Measurements from ENCODE around the gene WFDC1.

Gene WFDC1

DNA sequence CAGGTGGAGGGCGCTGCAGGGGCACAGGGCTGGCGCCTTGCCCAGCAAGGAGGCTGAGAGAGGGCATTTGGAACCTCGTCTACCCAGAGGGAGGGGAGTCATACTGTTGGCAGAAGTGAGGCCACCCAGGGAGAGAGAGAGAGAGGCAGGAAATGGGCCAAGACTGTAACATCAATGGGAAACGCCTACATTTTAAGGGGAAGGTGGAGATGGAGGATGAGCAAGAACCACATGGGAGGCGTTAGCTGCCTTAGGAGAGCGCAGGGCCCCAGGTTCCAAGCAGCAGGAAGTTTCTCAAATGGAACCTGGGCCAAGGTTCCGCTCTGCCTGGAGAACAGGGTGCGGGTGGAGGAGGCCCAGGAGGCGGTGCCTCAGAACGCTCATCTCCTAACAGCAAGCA is 2.7 kb upstream of the WFDC1 start:
- H3K4me1 ChIP-seq (ENCODE audit: insufficient read depth, insufficient read length), result peaks cover 26% of the 10 kb centered on the region
- no peak for DNase-seq (ENCODE audit: low read depth, low spot score)
- no peaks in the 10 kb centered on the region for H3K36me3 ChIP-seq (ENCODE audit: insufficient read depth, insufficient read length, low read length)

DNA sequence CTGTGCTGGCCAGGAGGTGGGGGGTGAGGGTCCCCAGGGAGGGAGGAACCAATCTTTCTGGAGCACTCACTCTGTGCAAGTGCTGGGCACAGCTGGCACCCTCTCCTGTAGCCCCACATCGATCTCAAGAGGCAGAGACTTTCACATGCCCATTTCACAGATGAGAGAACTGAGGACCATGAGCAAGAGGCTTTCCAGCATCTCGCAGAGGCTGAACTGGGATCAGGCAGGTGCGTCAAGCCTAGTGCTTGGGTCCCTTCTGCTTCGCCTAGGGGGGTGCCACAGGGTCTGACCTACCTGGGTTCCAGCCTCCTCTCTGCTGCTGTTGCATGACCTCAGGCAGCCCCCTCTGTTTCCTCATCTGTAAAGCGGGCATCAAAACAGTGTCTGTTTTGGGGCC is 1.3 kb upstream of the WFDC1 start:
- Histone ChIP-seq H3K27me3 (ENCODE audit: insufficient read depth, insufficient read length) (peaks cover 10% of the 10 kb centered on the region), H3K4me3 (ENCODE audit: insufficient read length, low read depth) (no peak overlapping the region), H3K4me1 (ENCODE audit: insufficient read depth, insufficient read length) (peaks cover 26% of the 10 kb centered on the region), H3K36me3 (ENCODE audit: insufficient read depth, insufficient read length, low read length) (no peaks in the 10 kb centered on the region), H3K9me3 (ENCODE audit: insufficient read depth, low read length) (no peaks in the 10 kb centered on the region), H3K9ac (ENCODE audit: insufficient read length, low read depth) (no peak overlapping the region)
- DNase-seq (ENCODE audit: low read depth, low spot score), result no peak
- TF ChIP-seq SUZ12 (IDR thresholded peaks at IDR 0.05; ENCODE audit: extremely low read depth, insufficient read depth, insufficient read length), result no peak
- no peak for TF ChIP-seq ZNF274 (IDR thresholded peaks at IDR 0.05; ENCODE audit: low read depth, low read length)
- no peak for TF ChIP-seq YY1 (IDR thresholded peaks at IDR 0.05; ENCODE audit: insufficient read depth, insufficient read length)

More for the DNA sequence above, 2.7 kb upstream of the WFDC1 start:
- Histone ChIP-seq H3K9me3 (ENCODE audit: insufficient read depth, low read length) (no peaks in the 10 kb centered on the region), H3K27me3 (ENCODE audit: insufficient read depth, insufficient read length) (peaks cover 10% of the 10 kb centered on the region), H3K4me3 (ENCODE audit: insufficient read length, low read depth) (no peak overlapping the region), H3K9ac (ENCODE audit: insufficient read length, low read depth) (no peak overlapping the region)
- TF ChIP-seq ZNF274 (IDR thresholded peaks at IDR 0.05; ENCODE audit: low read depth, low read length) (no peak), SUZ12 (IDR thresholded peaks at IDR 0.05; ENCODE audit: extremely low read depth, insufficient read depth, insufficient read length) (no peak), YY1 (IDR thresholded peaks at IDR 0.05; ENCODE audit: insufficient read depth, insufficient read length) (no peak)

DNA sequence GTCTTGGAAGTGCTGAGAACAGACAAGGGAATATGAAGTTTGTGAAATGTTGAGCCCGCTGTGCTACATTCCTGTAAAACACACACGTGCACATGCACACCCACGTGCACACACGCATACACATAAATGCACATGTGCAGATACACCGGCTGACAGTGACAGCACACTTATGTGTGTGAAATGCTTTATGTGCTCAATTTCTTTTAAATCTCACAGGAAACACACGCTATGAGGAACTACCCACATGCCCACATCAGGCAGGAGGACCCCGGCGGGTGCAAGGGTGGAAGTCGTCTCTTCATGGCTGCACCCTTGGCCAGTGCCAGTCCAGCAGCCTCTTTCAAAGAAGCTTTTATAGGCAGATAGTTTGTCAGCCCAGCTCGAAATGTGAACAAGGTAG is 561 bp upstream of the WFDC1 start:
- DNase-seq (ENCODE audit: low read depth, low spot score), result no peak
- H3K27me3 ChIP-seq (ENCODE audit: insufficient read depth, insufficient read length), result peaks cover 10% of the 10 kb centered on the region
- H3K4me1 ChIP-seq (ENCODE audit: insufficient read depth, insufficient read length), result peaks cover 26% of the 10 kb centered on the region
- peak overlapping the region; percentile 25 for H3K9ac ChIP-seq (ENCODE audit: insufficient read length, low read depth)
- H3K9me3 ChIP-seq (ENCODE audit: insufficient read depth, low read length), result no peaks in the 10 kb centered on the region
- H3K36me3 ChIP-seq (ENCODE audit: insufficient read depth, insufficient read length, low read length), result no peaks in the 10 kb centered on the region
- TF ChIP-seq YY1 (IDR thresholded peaks at IDR 0.05; ENCODE audit: insufficient read depth, insufficient read length) (no peak), SUZ12 (IDR thresholded peaks at IDR 0.05; ENCODE audit: extremely low read depth, insufficient read depth, insufficient read length) (no peak), ZNF274 (IDR thresholded peaks at IDR 0.05; ENCODE audit: low read depth, low read length) (no peak)
- H3K4me3 ChIP-seq (ENCODE audit: insufficient read length, low read depth), result no peak overlapping the region

DNA sequence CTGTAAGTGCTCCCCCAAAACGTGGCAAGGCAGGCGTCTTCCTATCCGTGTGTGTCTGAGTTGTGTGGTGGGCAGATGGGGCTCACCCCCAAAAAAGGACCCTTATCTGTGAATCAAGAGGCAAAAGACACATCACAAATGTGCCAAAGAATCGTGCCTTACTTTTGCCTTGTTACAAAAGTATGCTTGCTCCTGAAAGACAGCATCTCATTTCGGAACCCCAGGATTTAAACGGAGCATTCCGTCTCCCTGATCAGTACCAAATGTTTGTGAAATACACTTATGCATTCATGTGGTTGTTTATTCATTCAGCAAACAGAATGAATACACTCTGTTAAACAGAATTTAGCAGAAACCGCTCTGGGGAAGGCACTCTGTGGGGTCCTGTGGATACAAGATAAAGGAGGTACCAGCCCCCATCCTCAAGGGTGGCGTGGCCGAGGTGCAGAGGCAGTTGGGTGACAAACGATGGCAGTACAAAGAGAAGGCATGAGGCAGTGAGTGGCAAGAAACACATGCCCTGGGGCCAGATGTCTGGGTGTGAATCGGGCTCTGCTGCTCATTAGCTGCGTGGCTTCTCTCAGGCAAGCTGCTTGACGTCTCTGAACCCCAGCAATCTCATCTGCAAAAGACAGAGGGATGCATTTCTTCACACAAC is 654 bp downstream of the WFDC1 start:
- Histone ChIP-seq H3K27me3 (ENCODE audit: insufficient read depth, insufficient read length) (peaks cover 10% of the 10 kb centered on the region), H3K4me1 (ENCODE audit: insufficient read depth, insufficient read length) (peaks cover 30% of the 10 kb centered on the region), H3K36me3 (ENCODE audit: insufficient read depth, insufficient read length, low read length) (no peaks in the 10 kb centered on the region), H3K9ac (ENCODE audit: insufficient read length, low read depth) (peak overlapping the region; percentile 62), H3K9me3 (ENCODE audit: insufficient read depth, low read length) (no peaks in the 10 kb centered on the region), H3K4me3 (ENCODE audit: insufficient read length, low read depth) (peak overlapping the region; percentile 24)
- TF ChIP-seq ZNF274 (IDR thresholded peaks at IDR 0.05; ENCODE audit: low read depth, low read length), result no peak
- TF ChIP-seq SUZ12 (IDR thresholded peaks at IDR 0.05; ENCODE audit: extremely low read depth, insufficient read depth, insufficient read length), result no peak
- TF ChIP-seq YY1 (IDR thresholded peaks at IDR 0.05; ENCODE audit: insufficient read depth, insufficient read length), result no peak
- no peak for DNase-seq (ENCODE audit: low read depth, low spot score)

DNA sequence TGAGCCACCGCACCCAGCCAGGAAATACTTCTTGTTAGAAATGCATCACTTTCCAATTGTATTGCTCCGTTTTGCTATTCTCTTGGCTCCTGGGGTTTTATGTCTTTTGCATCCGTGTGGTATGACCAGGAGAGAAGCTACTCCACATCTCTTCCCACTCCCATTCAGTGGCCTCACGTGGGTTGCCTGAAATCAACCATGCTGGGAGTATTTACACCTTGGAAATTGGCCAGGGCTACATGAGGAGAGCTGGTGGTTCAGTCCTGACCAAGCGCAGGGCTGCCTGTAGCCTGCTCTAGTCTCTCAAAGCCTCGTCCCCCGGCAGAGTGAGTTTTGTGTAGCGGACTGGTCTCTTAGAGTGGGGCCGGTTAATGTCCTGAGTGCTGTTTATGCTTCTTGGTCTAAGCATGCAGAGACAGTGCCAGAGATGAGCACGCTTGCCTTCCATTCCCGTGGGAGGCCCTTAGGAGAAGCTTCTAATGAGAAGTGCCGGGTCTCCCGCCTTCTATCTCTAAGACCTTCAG is 3.8 kb downstream of the WFDC1 start:
- no peak for TF ChIP-seq YY1 (IDR thresholded peaks at IDR 0.05; ENCODE audit: insufficient read depth, insufficient read length)
- TF ChIP-seq SUZ12 (IDR thresholded peaks at IDR 0.05; ENCODE audit: extremely low read depth, insufficient read depth, insufficient read length), result no peak
- DNase-seq (ENCODE audit: low read depth, low spot score), result no peak
- Histone ChIP-seq H3K9me3 (ENCODE audit: insufficient read depth, low read length) (no peaks in the 10 kb centered on the region), H3K36me3 (ENCODE audit: insufficient read depth, insufficient read length, low read length) (no peaks in the 10 kb centered on the region), H3K9ac (ENCODE audit: insufficient read length, low read depth) (no peak overlapping the region), H3K4me1 (ENCODE audit: insufficient read depth, insufficient read length) (peaks cover 30% of the 10 kb centered on the region), H3K4me3 (ENCODE audit: insufficient read length, low read depth) (no peak overlapping the region), H3K27me3 (ENCODE audit: insufficient read depth, insufficient read length) (peaks cover 10% of the 10 kb centered on the region)

DNA sequence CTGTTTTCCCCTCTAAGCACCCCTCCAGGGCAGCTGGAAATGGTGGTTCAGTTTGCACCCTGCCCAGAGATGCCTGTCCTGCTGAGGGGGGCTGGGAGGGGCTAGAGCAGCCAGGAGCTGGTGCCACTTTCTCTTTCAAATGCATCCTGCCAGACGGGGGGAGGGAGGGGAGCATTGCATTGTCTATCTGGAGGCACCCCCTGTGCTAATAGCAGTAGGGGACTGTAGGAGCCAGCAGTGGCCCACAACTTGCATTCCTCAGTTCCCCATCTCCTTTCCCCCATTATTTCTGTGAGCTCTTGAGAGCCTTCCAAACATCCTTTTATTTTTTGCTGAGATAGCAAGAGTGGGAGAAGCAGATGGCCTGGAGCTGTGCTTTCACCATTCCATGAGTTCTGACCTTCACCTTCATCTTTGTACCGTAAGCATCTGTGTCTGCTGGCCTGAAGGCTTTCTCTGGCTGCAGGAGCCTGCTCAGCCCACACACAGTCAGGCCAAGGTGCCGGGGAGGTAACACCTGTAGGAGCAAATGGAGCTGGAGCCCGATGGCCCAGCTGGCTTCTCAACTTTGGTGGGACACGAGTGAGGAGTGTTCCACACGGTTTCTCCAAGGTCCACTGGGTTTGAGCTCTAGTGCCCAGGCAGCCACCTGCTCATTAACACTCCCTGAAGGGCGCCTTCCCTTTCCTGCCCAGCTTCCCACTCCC is 5.2 kb downstream of the WFDC1 start:
- no peak overlapping the region for H3K4me3 ChIP-seq (ENCODE audit: insufficient read length, low read depth)
- peak overlapping the region; percentile 51 for H3K9ac ChIP-seq (ENCODE audit: insufficient read length, low read depth)
- peaks cover 26% of the 10 kb centered on the region for H3K4me1 ChIP-seq (ENCODE audit: insufficient read depth, insufficient read length)
- H3K36me3 ChIP-seq (ENCODE audit: insufficient read depth, insufficient read length, low read length), result no peaks in the 10 kb centered on the region
- peaks cover 2% of the 10 kb centered on the region for H3K27me3 ChIP-seq (ENCODE audit: insufficient read depth, insufficient read length)
- no peaks in the 10 kb centered on the region for H3K9me3 ChIP-seq (ENCODE audit: insufficient read depth, low read length)
- TF ChIP-seq YY1 (IDR thresholded peaks at IDR 0.05; ENCODE audit: insufficient read depth, insufficient read length) (no peak), ZNF274 (IDR thresholded peaks at IDR 0.05; ENCODE audit: low read depth, low read length) (no peak), SUZ12 (IDR thresholded peaks at IDR 0.05; ENCODE audit: extremely low read depth, insufficient read depth, insufficient read length) (no peak)
- DNase-seq (ENCODE audit: low read depth, low spot score), result peak; percentile 64

Data from NT2/D1 (cell line).